Activated naive CD8-positive, alpha-beta T cell (primary cell): ENCODE data around the gene NTM.

Experiments used
- H3K27ac Mint-ChIP-seq: one replicate; pipeline ENCODE4 v1.8.0; 2021; ENCODE audit warnings: mixed read lengths
- H3K27me3 Mint-ChIP-seq: one replicate; pipeline ENCODE4 v1.8.0; 2021; ENCODE audit warnings: mixed read lengths
- H3K36me3 Mint-ChIP-seq: one replicate; pipeline ENCODE4 v1.8.0; 2021; ENCODE audit warnings: mixed read lengths
- H3K4me1 Mint-ChIP-seq: one replicate; pipeline ENCODE4 v1.8.0; 2021; ENCODE audit warnings: low read depth, mixed read lengths
- H3K4me3 Mint-ChIP-seq: one replicate; pipeline ENCODE4 v1.8.0; 2021; ENCODE audit warnings: mild to moderate bottlenecking, mixed read lengths
- H3K9me3 Mint-ChIP-seq: one replicate; pipeline ENCODE4 v1.8.0; 2021; ENCODE audit warnings: low read depth, mixed read lengths

Gene NTM

GRCh38 chr11:131888230-131888855, 517.9 kb downstream of the NTM start:
- Mint-ChIP-seq H3K27me3 (no peaks in the 10 kb centered on the region), H3K4me1 (no peaks in the 10 kb centered on the region), H3K27ac (no peak overlapping the region), H3K4me3 (no peak overlapping the region), H3K9me3 (no peaks in the 10 kb centered on the region), H3K36me3 (no peaks in the 10 kb centered on the region)

- Mint-ChIP-seq H3K9me3 (no peaks in the 10 kb centered on the region), H3K4me3 (no peak overlapping the region), H3K27ac (no peak overlapping the region), H3K36me3 (no peaks in the 10 kb centered on the region), H3K27me3 (no peaks in the 10 kb centered on the region), H3K4me1 (no peaks in the 10 kb centered on the region)
Observed at GRCh38 chr11:131889146-131889577, 518.7 kb downstream of the NTM start.

GRCh38 chr11:131889760-131890581, 519.6 kb downstream of the NTM start:
- H3K36me3 Mint-ChIP-seq = no peaks in the 10 kb centered on the region
- H3K27me3 Mint-ChIP-seq = no peaks in the 10 kb centered on the region
- no peak overlapping the region for H3K27ac Mint-ChIP-seq
- no peak overlapping the region for H3K4me3 Mint-ChIP-seq
- H3K4me1 Mint-ChIP-seq = no peaks in the 10 kb centered on the region
- no peaks in the 10 kb centered on the region for H3K9me3 Mint-ChIP-seq

- Mint-ChIP-seq H3K36me3 (no peaks in the 10 kb centered on the region), H3K27me3 (no peaks in the 10 kb centered on the region), H3K4me3 (no peak overlapping the region), H3K9me3 (no peaks in the 10 kb centered on the region), H3K27ac (no peak overlapping the region), H3K4me1 (no peaks in the 10 kb centered on the region)
Observed at GRCh38 chr11:131893103-131893890, 522.9 kb downstream of the NTM start.

- Mint-ChIP-seq H3K27me3 (no peaks in the 10 kb centered on the region), H3K27ac (no peak overlapping the region), H3K36me3 (no peaks in the 10 kb centered on the region), H3K9me3 (no peaks in the 10 kb centered on the region), H3K4me1 (no peaks in the 10 kb centered on the region), H3K4me3 (no peak overlapping the region)
Observed at GRCh38 chr11:131893988-131894387, 523.6 kb downstream of the NTM start.

- Mint-ChIP-seq H3K9me3 (no peaks in the 10 kb centered on the region), H3K27me3 (no peaks in the 10 kb centered on the region), H3K36me3 (no peaks in the 10 kb centered on the region), H3K4me1 (no peaks in the 10 kb centered on the region), H3K4me3 (no peak overlapping the region), H3K27ac (no peak overlapping the region)
Observed at GRCh38 chr11:131894615-131895544, 524.5 kb downstream of the NTM start.

GRCh38 chr11:131895865-131896264, 525.5 kb downstream of the NTM start:
- Mint-ChIP-seq H3K4me3 (no peak overlapping the region), H3K9me3 (no peaks in the 10 kb centered on the region), H3K36me3 (no peaks in the 10 kb centered on the region), H3K27me3 (no peaks in the 10 kb centered on the region), H3K27ac (no peak overlapping the region), H3K4me1 (no peaks in the 10 kb centered on the region)

- H3K9me3 Mint-ChIP-seq = no peaks in the 10 kb centered on the region
Observed at GRCh38 chr11:131896978-131897615, 526.7 kb downstream of the NTM start.

GRCh38 chr11:131897956-131898355, 527.5 kb downstream of the NTM start:
- Mint-ChIP-seq H3K9me3 (no peaks in the 10 kb centered on the region), H3K36me3 (no peaks in the 10 kb centered on the region), H3K4me3 (no peak overlapping the region), H3K4me1 (no peaks in the 10 kb centered on the region), H3K27me3 (peaks cover 1% of the 10 kb centered on the region), H3K27ac (no peak overlapping the region)

More at GRCh38 chr11:131896978-131897615, 526.7 kb downstream of the NTM start:
- H3K4me1 Mint-ChIP-seq = no peaks in the 10 kb centered on the region
- no peaks in the 10 kb centered on the region for H3K36me3 Mint-ChIP-seq
- H3K4me3 Mint-ChIP-seq = no peak overlapping the region
- H3K27ac Mint-ChIP-seq = no peak overlapping the region
- no peaks in the 10 kb centered on the region for H3K27me3 Mint-ChIP-seq

- Mint-ChIP-seq H3K36me3 (no peaks in the 10 kb centered on the region), H3K9me3 (no peaks in the 10 kb centered on the region), H3K4me3 (no peak overlapping the region), H3K4me1 (no peaks in the 10 kb centered on the region), H3K27ac (no peak overlapping the region), H3K27me3 (peaks cover 3% of the 10 kb centered on the region)
Observed at GRCh38 chr11:131898949-131899348, 528.5 kb downstream of the NTM start.

- no peak overlapping the region for H3K4me3 Mint-ChIP-seq
- no peak overlapping the region for H3K27ac Mint-ChIP-seq
- no peaks in the 10 kb centered on the region for H3K4me1 Mint-ChIP-seq
- peaks cover 3% of the 10 kb centered on the region for H3K27me3 Mint-ChIP-seq
- no peaks in the 10 kb centered on the region for H3K9me3 Mint-ChIP-seq
- H3K36me3 Mint-ChIP-seq = no peaks in the 10 kb centered on the region
Observed at GRCh38 chr11:131899950-131900580, 529.6 kb downstream of the NTM start.

- H3K27ac Mint-ChIP-seq = no peak overlapping the region
- no peaks in the 10 kb centered on the region for H3K36me3 Mint-ChIP-seq
- H3K4me3 Mint-ChIP-seq = no peak overlapping the region
- no peaks in the 10 kb centered on the region for H3K9me3 Mint-ChIP-seq
- H3K4me1 Mint-ChIP-seq = no peaks in the 10 kb centered on the region
- peaks cover 4% of the 10 kb centered on the region for H3K27me3 Mint-ChIP-seq
Observed at GRCh38 chr11:131902421-131902820, 532.0 kb downstream of the NTM start.

GRCh38 chr11:131903074-131903473, 532.7 kb downstream of the NTM start:
- H3K27ac Mint-ChIP-seq = no peak overlapping the region
- H3K9me3 Mint-ChIP-seq = no peaks in the 10 kb centered on the region
- H3K4me3 Mint-ChIP-seq = no peak overlapping the region
- peaks cover 5% of the 10 kb centered on the region for H3K27me3 Mint-ChIP-seq
- no peaks in the 10 kb centered on the region for H3K36me3 Mint-ChIP-seq
- H3K4me1 Mint-ChIP-seq = no peaks in the 10 kb centered on the region
